ENCODE results near the gene DDAH1.

GRCh38 chr1:85438353-85438752 is 26.6 kb downstream of the DDAH1 start:
- TF ChIP-seq POLR2A (IDR thresholded peaks at IDR 0.05; ENCODE audit: low read depth, low read length) (no peak), TAF1 (IDR thresholded peaks at IDR 0.05; ENCODE audit: borderline replicate concordance, low read depth, low read length) (no peak), POLR2AphosphoS5 (IDR thresholded peaks at IDR 0.05; ENCODE audit: low read depth, low read length) (no peak)
